Stomach (tissue), 9 donors: ENCODE data around the gene OR6Y1. TPM values are rescaled to one million over a fixed set of nuclear protein-coding genes. Genes with fewer than 3 reads are reported as not detected.

ENCODE experiments used
- DNase-seq, 2 donors: peaks; one replicate each; pipeline versions ENCODE4 v3.0.0 to v3.0.0-alpha.2; 2013 to 2019
- H3K27ac ChIP-seq, 5 donors: fragments of 200-600 bp in 4 of 5; sonication (generic) in 4 of 5; one replicate each; pipeline ENCODE4 v1.5.1; 2013 to 2019; ENCODE audit warnings: mild to moderate bottlenecking in 1 of 5, moderate library complexity in 1 of 5
- H3K27me3 ChIP-seq, 3 donors: fragments of 200-600 bp; sonication (generic); one replicate each; pipeline ENCODE4 v1.5.1; 2017 to 2019; ENCODE audit warnings: mixed run types in 1 of 3
- H3K36me3 ChIP-seq, 4 donors: fragments of 200-600 bp; sonication (generic); 1 replicate in 3 of 4; 2 replicates in 1 of 4; pipeline ENCODE4 v1.5.1; 2016 to 2019
- H3K4me1 ChIP-seq, 4 donors: fragments of 200-600 bp; sonication (generic); one replicate each; pipeline ENCODE4 v1.5.1; 2016 to 2019
- H3K4me3 ChIP-seq, 4 donors: fragments of 200-600 bp; sonication (generic) in 3 of 4; one replicate each; pipeline ENCODE4 v1.5.1; 2016 to 2019; ENCODE audit warnings: mild to moderate bottlenecking in 1 of 4
- H3K9me3 ChIP-seq, 4 donors: fragments of 200-600 bp; sonication (generic); one replicate each; pipeline ENCODE4 v1.5.1; 2016 to 2019
- EP300 ChIP-seq: sonication (generic); formaldehyde crosslinking; IDR thresholded peaks from one replicate; pipeline ENCODE4 v1.6.1; 2017; ENCODE audit warnings: antibody characterized with exemption
- POLR2A ChIP-seq, 4 donors: fragments of 450-650 bp; IDR thresholded peaks; one replicate each; pipeline ENCODE4 v1.6.1; 2016; ENCODE audit warnings: antibody characterized with exemption in 4 of 4, control low read depth in 2 of 4, mild to moderate bottlenecking in 1 of 4, moderate library complexity in 1 of 4
- POLR2AphosphoS5 ChIP-seq, 3 donors: sonication (generic); formaldehyde crosslinking; IDR thresholded peaks; one replicate each; pipeline ENCODE4 v1.6.1; 2016; ENCODE audit warnings: antibody characterized with exemption in 3 of 3
- WGBS, 5 donors: extraction: QIAGEN DNeasy Blood & Tissue Kit in 3 of 5; methylation state at CpG; one replicate each; pipeline versions ENCODE4 v1.1.5 to v1.1.7; 2013 to 2018; 5-methylcytosine and 5-hydroxymethylcytosine counted together
- intact Hi-C: fragments of 100-400 bp; cut with DNase I; formaldehyde crosslinking; loops from one replicate; pipeline ENCODE4 v1.15.1; 2023; ENCODE audit warnings: low total_unique reads
- polyA plus RNA-seq, 3 donors: library from polyadenylated mRNA; stranded (reverse); fragments of 200-250 nt; gene quantifications; one replicate each; pipeline ENCODE4 v1.2.3, GENCODE V29; 2013
- total RNA-seq, 5 donors: library from RNA; depleted of rRNA; stranded (reverse); fragments of >200 nt; gene quantifications; one replicate each; pipeline versions ENCODE4 v1.1.0 to v1.2.3, GENCODE V29; 2014 to 2016
- TF ChIP-seq, protein P1 (sequence below), 7 experiments: fragments of 450-650 bp in 4 of 7; fragments of 200-600 bp in 3 of 7; sonication (generic) in 3 of 7; IDR thresholded peaks; one replicate each; pipeline ENCODE4 v1.5.1; 2016 to 2019; ENCODE audit warnings: antibody characterized with exemption in 7 of 7, control low read depth in 2 of 7, mild to moderate bottlenecking in 1 of 7
- donor health status: healthy with polysubstance abuse.
- donor health status: Bipolar disorder and iron deficiency.
- donor health status: healthy.

Gene OR6Y1
- total and polyA plus RNA-seq, 8 donors = not detected

DNA sequence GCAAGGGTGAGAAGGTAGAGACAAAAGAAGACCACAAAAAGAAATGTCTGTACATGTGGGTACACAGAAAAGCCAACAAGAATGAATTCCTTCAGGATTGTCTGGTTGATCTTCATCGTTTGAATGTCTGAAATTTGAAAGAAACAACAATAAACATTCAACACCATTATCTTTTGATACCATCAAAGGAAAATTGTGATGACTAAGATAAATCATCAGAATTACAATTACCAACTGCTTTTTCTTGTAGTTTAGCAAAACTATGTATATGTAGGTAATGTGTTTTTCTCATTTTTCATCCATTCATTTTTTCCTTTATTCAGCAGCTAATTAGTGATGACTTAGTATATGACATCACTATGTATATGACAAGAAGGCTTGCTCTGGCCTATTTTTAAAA lies 25.5 kb upstream of the OR6Y1 start, which contains the start of gene OR10X1:
Gene OR10X1, minus strand, starts transcription at position 167 of the 400 bp plus-strand sequence. Its CDS starts 0 bp downstream, at position 167.
- intact Hi-C loops = no loop called here
- TF ChIP-seq, protein P1, sequence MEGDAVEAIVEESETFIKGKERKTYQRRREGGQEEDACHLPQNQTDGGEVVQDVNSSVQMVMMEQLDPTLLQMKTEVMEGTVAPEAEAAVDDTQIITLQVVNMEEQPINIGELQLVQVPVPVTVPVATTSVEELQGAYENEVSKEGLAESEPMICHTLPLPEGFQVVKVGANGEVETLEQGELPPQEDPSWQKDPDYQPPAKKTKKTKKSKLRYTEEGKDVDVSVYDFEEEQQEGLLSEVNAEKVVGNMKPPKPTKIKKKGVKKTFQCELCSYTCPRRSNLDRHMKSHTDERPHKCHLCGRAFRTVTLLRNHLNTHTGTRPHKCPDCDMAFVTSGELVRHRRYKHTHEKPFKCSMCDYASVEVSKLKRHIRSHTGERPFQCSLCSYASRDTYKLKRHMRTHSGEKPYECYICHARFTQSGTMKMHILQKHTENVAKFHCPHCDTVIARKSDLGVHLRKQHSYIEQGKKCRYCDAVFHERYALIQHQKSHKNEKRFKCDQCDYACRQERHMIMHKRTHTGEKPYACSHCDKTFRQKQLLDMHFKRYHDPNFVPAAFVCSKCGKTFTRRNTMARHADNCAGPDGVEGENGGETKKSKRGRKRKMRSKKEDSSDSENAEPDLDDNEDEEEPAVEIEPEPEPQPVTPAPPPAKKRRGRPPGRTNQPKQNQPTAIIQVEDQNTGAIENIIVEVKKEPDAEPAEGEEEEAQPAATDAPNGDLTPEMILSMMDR (IDR thresholded peaks at IDR 0.05) = no peak
- TF ChIP-seq POLR2A (IDR thresholded peaks at IDR 0.05) (no peak), EP300 (no peak), POLR2AphosphoS5 (IDR thresholded peaks at IDR 0.05) (no peak)
- Histone ChIP-seq H3K36me3 (no peaks in the 10 kb centered on the region), H3K27me3 (no peaks in the 10 kb centered on the region), H3K4me1 (no peaks in the 10 kb centered on the region), H3K4me3 (no peak within 1 kb of the TSS), H3K9me3 (no peaks in the 10 kb centered on the region), H3K27ac (no peak within 1 kb of the TSS)
- no peak for DNase-seq
- WGBS, 5 donors = 55 to 72% (median 63%) methylated on average over 1 of the region's 1 CpG

DNA sequence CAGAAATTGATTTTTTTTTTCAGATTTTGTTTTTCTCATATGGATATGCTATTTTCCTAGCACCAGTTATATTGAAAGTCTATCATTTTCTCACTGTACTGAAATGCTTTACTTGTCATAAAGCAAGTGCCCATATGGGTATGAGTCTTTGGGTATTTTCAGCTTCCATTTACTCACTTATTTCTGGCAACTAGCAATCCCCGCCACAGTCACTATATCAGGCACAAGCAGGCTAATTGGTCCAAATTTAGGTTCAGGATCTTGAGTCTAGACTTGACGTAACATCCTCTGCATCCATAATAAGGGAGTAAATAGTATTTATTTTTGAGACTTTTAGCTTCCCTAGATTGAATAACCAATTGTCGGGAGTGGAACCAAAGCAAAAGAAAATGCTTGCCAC lies 23.4 kb upstream of the OR6Y1 start:
- no peak overlapping the region for H3K4me3 ChIP-seq
- 85 to 94% (median 92%) methylated on average over 3 of the region's 3 CpGs for WGBS, 5 donors

DNA sequence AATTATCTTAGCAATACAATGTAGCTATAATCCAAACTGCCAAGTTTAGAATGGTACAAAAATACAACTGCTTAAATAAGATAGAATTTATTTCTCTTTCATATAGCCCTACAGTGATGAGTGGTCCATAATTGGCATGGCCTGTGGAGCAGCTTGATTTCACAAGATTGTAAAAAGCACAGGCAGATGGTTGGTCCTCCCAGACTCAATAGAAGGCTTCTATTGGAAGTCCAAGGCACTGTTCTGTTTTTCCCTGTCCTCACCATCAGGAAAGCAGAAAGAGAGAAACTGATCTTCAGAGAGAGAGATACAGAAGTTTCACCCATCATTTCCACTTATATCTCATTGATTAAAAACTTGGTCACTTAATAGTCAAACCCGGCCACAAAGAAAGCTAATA lies 18.0 kb upstream of the OR6Y1 start:
- Histone ChIP-seq H3K9me3 (no peaks in the 10 kb centered on the region), H3K36me3 (no peaks in the 10 kb centered on the region), H3K4me3 (no peak overlapping the region), H3K27ac (no peak overlapping the region), H3K4me1 (no peaks in the 10 kb centered on the region), H3K27me3 (no peaks in the 10 kb centered on the region)
- 75 to 89% (median 83%) methylated on average over 1 of the region's 1 CpG for WGBS, 5 donors
- TF ChIP-seq POLR2AphosphoS5 (IDR thresholded peaks at IDR 0.05) (no peak), POLR2A (IDR thresholded peaks at IDR 0.05) (no peak)
- no peak for DNase-seq
- intact Hi-C loops = no loop called here

More for the DNA sequence above, 23.4 kb upstream of the OR6Y1 start:
- H3K4me1 ChIP-seq = no peaks in the 10 kb centered on the region
- H3K27ac ChIP-seq = no peak overlapping the region
- no peaks in the 10 kb centered on the region for H3K36me3 ChIP-seq
- TF ChIP-seq EP300 (no peak), POLR2A (IDR thresholded peaks at IDR 0.05) (no peak), POLR2AphosphoS5 (IDR thresholded peaks at IDR 0.05) (no peak)
- TF ChIP-seq, protein P1 (IDR thresholded peaks at IDR 0.05) = no peak
- H3K27me3 ChIP-seq = no peaks in the 10 kb centered on the region
- no peaks in the 10 kb centered on the region for H3K9me3 ChIP-seq
- intact Hi-C loops = no loop called here
- DNase-seq = no peak

DNA sequence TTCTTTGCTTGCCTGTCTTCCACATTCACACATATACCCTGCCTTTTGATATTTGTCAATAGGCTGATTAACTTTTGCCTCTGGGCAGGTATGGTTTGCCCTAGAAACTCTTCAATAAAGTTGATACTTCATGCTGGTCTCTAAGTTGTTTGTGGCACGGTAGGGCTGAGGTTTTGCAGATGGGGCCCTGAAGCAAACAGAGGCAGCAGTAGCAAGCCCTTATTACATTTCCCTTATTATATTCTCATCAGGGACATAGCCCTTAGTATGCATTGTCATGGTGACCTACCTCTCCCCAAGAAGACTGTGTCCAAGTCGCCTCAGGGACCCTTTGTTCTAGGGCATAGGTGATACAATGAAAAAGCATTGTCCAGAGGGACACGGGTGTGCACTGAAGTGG lies 16.3 kb upstream of the OR6Y1 start, which contains the start of gene OR6P1:
Gene OR6P1, minus strand, starts transcription at position 101 of the 400 bp plus-strand sequence. CDS start 6,976 bp downstream, outside the sequence.
- H3K4me3 ChIP-seq = no peak within 1 kb of the TSS
- no peak within 1 kb of the TSS for H3K27ac ChIP-seq
- no peaks in the 10 kb centered on the region for H3K9me3 ChIP-seq
- no peaks in the 10 kb centered on the region for H3K27me3 ChIP-seq
- 59 to 76% (median 67%) methylated on average over 3 of the region's 3 CpGs for WGBS, 5 donors
- no peaks in the 10 kb centered on the region for H3K4me1 ChIP-seq
- no peaks in the 10 kb centered on the region for H3K36me3 ChIP-seq
- DNase-seq = no peak
- intact Hi-C loops = no loop called here
- no peak for TF ChIP-seq POLR2A (IDR thresholded peaks at IDR 0.05)
- no peak for TF ChIP-seq POLR2AphosphoS5 (IDR thresholded peaks at IDR 0.05)
- TF ChIP-seq, protein P1 (IDR thresholded peaks at IDR 0.05) = no peak
- TF ChIP-seq EP300 = no peak

DNA sequence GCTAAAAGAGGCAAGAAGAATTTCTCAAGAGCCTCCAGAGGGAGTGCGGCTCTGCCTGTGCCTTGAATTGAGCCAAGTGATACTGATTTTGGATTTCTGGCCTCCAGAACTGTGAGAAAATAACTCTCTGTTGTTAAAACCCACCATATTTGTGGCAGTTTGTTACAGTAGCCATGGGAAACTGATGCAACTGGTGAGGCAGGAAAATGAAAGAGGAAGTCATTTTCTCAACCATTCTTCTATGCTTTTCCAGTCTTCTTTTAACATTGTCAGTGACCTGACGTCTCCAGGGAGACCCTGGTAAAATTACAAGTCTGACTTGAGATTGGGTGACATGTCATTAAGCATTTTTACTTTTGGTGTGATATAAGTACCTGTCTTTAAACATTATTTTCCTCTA lies 10.4 kb upstream of the OR6Y1 start:
- intact Hi-C loops = no loop called here
- H3K4me1 ChIP-seq = no peaks in the 10 kb centered on the region
- no peak overlapping the region for H3K4me3 ChIP-seq
- H3K36me3 ChIP-seq = no peaks in the 10 kb centered on the region
- DNase-seq = no peak
- no peaks in the 10 kb centered on the region for H3K27me3 ChIP-seq
- H3K27ac ChIP-seq = no peak overlapping the region
- 54 to 75% (median 60%) methylated on average over 2 of the region's 2 CpGs for WGBS, 5 donors
- TF ChIP-seq POLR2A (IDR thresholded peaks at IDR 0.05) = no peak
- no peaks in the 10 kb centered on the region for H3K9me3 ChIP-seq
